DOHH2 (cell line): ENCODE data around the gene RGS19.

Experiments
- H3F3A ChIP-seq: fragments of 200-600 bp; sonication (generic), shearing (Covaris generic); 2 replicates; pipeline ENCODE4 v1.6.0; 2016; ENCODE audit warnings: antibody characterized with exemption, mild to moderate bottlenecking; ENCODE audit not compliant: control insufficient read depth, insufficient read depth
- H3K27ac ChIP-seq: fragments of 200-600 bp; sonication (generic); 2 replicates; pipeline ENCODE4 v1.5.1; 2014; ENCODE audit warnings: low read depth, mild to moderate bottlenecking, low read length, moderate library complexity
- H3K27me3 ChIP-seq: fragments of 200-600 bp; sonication (generic); 2 replicates; pipeline ENCODE4 v1.6.1; 2014; ENCODE audit warnings: mild to moderate bottlenecking, low read length, mixed read lengths; ENCODE audit not compliant: control insufficient read depth
- H3K36me3 ChIP-seq: fragments of 200-600 bp; sonication (generic); 2 replicates; pipeline ENCODE4 v1.6.1; 2014; ENCODE audit warnings: mild to moderate bottlenecking, low read length, moderate library complexity, mixed read lengths; ENCODE audit not compliant: control insufficient read depth
- H3K4me1 ChIP-seq: fragments of 200-600 bp; sonication (generic); 2 replicates; pipeline ENCODE4 v1.6.1; 2014; ENCODE audit warnings: mild to moderate bottlenecking, low read length, mixed read lengths; ENCODE audit not compliant: control insufficient read depth
- H3K4me2 ChIP-seq: fragments of 200-600 bp; sonication (generic); 2 replicates; pipeline ENCODE4 v1.6.0; 2014; ENCODE audit warnings: mild to moderate bottlenecking, low read length, moderate library complexity
- H3K4me3 ChIP-seq: fragments of 200-600 bp; sonication (generic); 2 replicates; pipeline ENCODE4 v1.5.1; 2014; ENCODE audit warnings: mild to moderate bottlenecking, low read length, mixed read lengths
- H3K79me2 ChIP-seq: fragments of 200-600 bp; sonication (generic); 2 replicates; pipeline ENCODE4 v1.6.1; 2014; ENCODE audit warnings: mild to moderate bottlenecking, low read length, mixed read lengths; ENCODE audit not compliant: control insufficient read depth
- H3K9me2 ChIP-seq: fragments of 200-600 bp; sonication (generic); replicated peaks from 2 replicates; pipeline ENCODE4 v1.6.1; 2014; ENCODE audit warnings: mild to moderate bottlenecking, low read length, mixed read lengths; ENCODE audit not compliant: control insufficient read depth
- H3K9me3 ChIP-seq: fragments of 200-600 bp; sonication (generic); 2 replicates; pipeline ENCODE4 v1.6.1; 2014; ENCODE audit warnings: antibody characterized with exemption, low read length, mixed read lengths; ENCODE audit not compliant: control insufficient read depth, insufficient read depth
- H4K20me1 ChIP-seq: fragments of 200-600 bp; sonication (generic); 2 replicates; pipeline ENCODE4 v1.6.0; 2014; ENCODE audit warnings: low read depth, mild to moderate bottlenecking, antibody characterized with exemption, low read length, moderate library complexity; ENCODE audit not compliant: control insufficient read depth, insufficient read depth
- CTCF ChIP-seq: fragments of 200-600 bp; sonication (generic); IDR thresholded peaks from one replicate; pipeline ENCODE4 v1.5.1; 2014; ENCODE audit warnings: antibody characterized with exemption, mild to moderate bottlenecking, low read depth, low read length; ENCODE audit not compliant: poor library complexity, severe bottlenecking
- EZH2phosphoT487 ChIP-seq: fragments of 200-600 bp; sonication (generic); IDR thresholded peaks from 2 replicates; pipeline ENCODE4 v1.6.1; 2017; ENCODE audit warnings: borderline replicate concordance, mild to moderate bottlenecking, antibody characterized with exemption, low read length, moderate library complexity, mixed read lengths

RGS19 gene

GRCh38 chr20:64024141-64024990 lies 55.0 kb downstream of the RGS19 start:
- no peak overlapping the region for H3K27ac ChIP-seq
- no peak overlapping the region for H3K4me2 ChIP-seq
- H3F3A ChIP-seq: no peaks in the 10 kb centered on the region
- no peaks in the 10 kb centered on the region for H3K9me3 ChIP-seq
- H3K4me3 ChIP-seq: no peak overlapping the region
- H3K36me3 ChIP-seq: peaks cover 89% of the 10 kb centered on the region
- H4K20me1 ChIP-seq: no peaks in the 10 kb centered on the region
- no peaks in the 10 kb centered on the region; the same call in 1 of the 2 replicates for H3K79me2 ChIP-seq
- TF ChIP-seq EZH2phosphoT487 (no peak), CTCF (no peak)
- H3K9me2 ChIP-seq: no peaks in the 10 kb centered on the region
- H3K27me3 ChIP-seq: no peaks in the 10 kb centered on the region
- no peaks in the 10 kb centered on the region for H3K4me1 ChIP-seq

- no peak overlapping the region for H3K27ac ChIP-seq
- H3K79me2 ChIP-seq: no peaks in the 10 kb centered on the region; the same call in 1 of the 2 replicates
- no peaks in the 10 kb centered on the region for H3F3A ChIP-seq
- no peak overlapping the region for H3K4me2 ChIP-seq
- no peaks in the 10 kb centered on the region for H4K20me1 ChIP-seq
- H3K4me3 ChIP-seq: no peak overlapping the region
- H3K9me2 ChIP-seq: no peaks in the 10 kb centered on the region
- no peaks in the 10 kb centered on the region for H3K27me3 ChIP-seq
- TF ChIP-seq CTCF: no peak
- no peak for TF ChIP-seq EZH2phosphoT487
- H3K9me3 ChIP-seq: no peaks in the 10 kb centered on the region
- no peaks in the 10 kb centered on the region for H3K4me1 ChIP-seq
- H3K36me3 ChIP-seq: peaks cover 90% of the 10 kb centered on the region
Observed at GRCh38 chr20:64023361-64024140, 55.8 kb downstream of the RGS19 start.
